ENCODE measurements around the gene TLE7. TPM values are rescaled to one million over a fixed set of nuclear protein-coding genes. Genes with fewer than 3 reads are reported as not detected.

The TLE7 gene
- total RNA-seq, 2 donors from 2014 or later: 0.22 to 0.24 TPM

- DNase-seq: no peak
- no peak for TF ChIP-seq CTCF (conservative IDR thresholded peaks at IDR 0.05)
- no peak overlapping the region for H3K4me3 Mint-ChIP-seq
- Histone ChIP-seq H3K9me3 (ENCODE audit: control insufficient read depth, low read length) (no peaks in the 10 kb centered on the region), H3K9ac (ENCODE audit: extremely low read depth, low read length, poor library complexity, severe bottlenecking) (no peak overlapping the region), H3K4me3 (ENCODE audit: low read length) (no peak overlapping the region), H3K4me1 (ENCODE audit: control insufficient read depth, insufficient read depth, low read length) (no peaks in the 10 kb centered on the region), H3K27me3 (ENCODE audit: control insufficient read depth, insufficient read depth, low read length, poor library complexity, severe bottlenecking) (peaks cover 12% of the 10 kb centered on the region), H3K27ac (ENCODE audit: low read depth, low read length) (no peak overlapping the region), H3K36me3 (ENCODE audit: control insufficient read depth, insufficient read depth, low read length) (no peaks in the 10 kb centered on the region)
- peaks cover under 1% of the 10 kb centered on the region for H3K4me1 Mint-ChIP-seq
- no peaks in the 10 kb centered on the region for H3K9me3 Mint-ChIP-seq
- no peaks in the 10 kb centered on the region for H3K36me3 Mint-ChIP-seq (ENCODE audit: low read depth)
- peaks cover 36% of the 10 kb centered on the region for H3K27me3 Mint-ChIP-seq (ENCODE audit: insufficient read depth)
- H3K27ac Mint-ChIP-seq: no peak overlapping the region
- 93 to 97% methylated on average over 5 to 6 of the region's 6 CpGs for WGBS, 2 experiments (ENCODE audit: insufficient coverage in 1 of 2, insufficient read length in 1 of 2)
These were observed 61.0 kb downstream of the TLE7 start for GRCh38 chr16:71380831-71381230.

Other genes with a start within 250 kb of the TLE7 start
- gene HYDIN, start 211.3 kb downstream of the TLE7 start, total RNA-seq: 1 to 10 TPM; 6.4 to 7.7 TPM
- gene CMTR2, start 152.7 kb downstream of the TLE7 start, total RNA-seq: 10 to 100 TPM; 16.1 to 17.2 TPM
- 1 to 10 TPM in 1 of 2 donors, not detected in 1; 1.8 TPM for gene CALB2, start 83.3 kb downstream of the TLE7 start, total RNA-seq
- gene ZNF23, start 20.2 kb upstream of the TLE7 start, total RNA-seq: 10 to 100 TPM in 1 of 2 donors, 1 to 10 TPM in 1; 9.4 to 13.6 TPM
- 1 to 10 TPM; 5.8 to 8.5 TPM for gene ZNF19, start 47.3 kb upstream of the TLE7 start, total RNA-seq
- gene CHST4, start 84.4 kb upstream of the TLE7 start, total RNA-seq: 1 to 10 TPM; 1.9 to 3.2 TPM
- gene TAT, start 135.0 kb upstream of the TLE7 start, total RNA-seq: under 1 TPM in 1 of 2 donors, not detected in 1; 0.07 TPM
- 10 to 100 TPM; 17.6 to 21.8 TPM for gene MARVELD3, start 184.1 kb upstream of the TLE7 start, total RNA-seq

All from endodermal cell (in vitro differentiated cells).